HCT116 (cell line): ENCODE results near the gene TMEM165.

Source experiments
- CTCF ChIP-seq, 3 experiments: fragments of 200-600 bp in 1 of 3; sonication (generic) in 1 of 3; IDR thresholded peaks in 2 of 3; conservative IDR thresholded peaks in 1 of 3; 2 replicates each; pipeline ENCODE4 v1.5.1; 2012 to 2017; ENCODE audit warnings: low read depth in 2 of 3, low read length in 2 of 3, antibody characterized with exemption in 1 of 3, borderline replicate concordance in 1 of 3, control low read depth in 1 of 3, mild to moderate bottlenecking in 1 of 3, mixed read lengths in 1 of 3, mixed run types in 1 of 3, moderate library complexity in 1 of 3; ENCODE audit not compliant: insufficient read depth in 1 of 3
- ELF1 ChIP-seq: IDR thresholded peaks from 2 replicates; pipeline ENCODE4 v1.6.1; 2012; ENCODE audit warnings: low read depth, borderline replicate concordance
- EZH2phosphoT487 ChIP-seq: fragments of 200-600 bp; IDR thresholded peaks from 2 replicates; pipeline ENCODE4 v1.6.1; 2018; ENCODE audit warnings: antibody characterized with exemption, borderline replicate concordance
- FOSL1 ChIP-seq: IDR thresholded peaks from 2 replicates; pipeline ENCODE4 v1.6.1; 2012; ENCODE audit warnings: low read depth
- POLR2A ChIP-seq: IDR thresholded peaks from 2 replicates; pipeline ENCODE4 v1.7.0; 2011; ENCODE audit warnings: borderline replicate concordance; ENCODE audit not compliant: insufficient read depth, insufficient read length; ENCODE audit errors: extremely low read depth
- POLR2AphosphoS5 ChIP-seq: IDR thresholded peaks from 2 replicates; pipeline ENCODE4 v1.6.1; 2011; ENCODE audit warnings: mild to moderate bottlenecking, low read depth, low read length, moderate library complexity
- REST ChIP-seq: IDR thresholded peaks from 2 replicates; pipeline ENCODE4 v1.6.1; 2012; ENCODE audit warnings: low read depth
- ZBTB33 ChIP-seq: IDR thresholded peaks from 2 replicates; pipeline ENCODE4 v1.6.1; 2011; ENCODE audit warnings: mild to moderate bottlenecking, low read length, moderate library complexity; ENCODE audit not compliant: insufficient replicate concordance; ENCODE audit errors: extremely low read depth
- TF ChIP-seq, protein P1 (sequence below): IDR thresholded peaks from 2 replicates; pipeline ENCODE4 v1.6.1; 2012

DNA sequence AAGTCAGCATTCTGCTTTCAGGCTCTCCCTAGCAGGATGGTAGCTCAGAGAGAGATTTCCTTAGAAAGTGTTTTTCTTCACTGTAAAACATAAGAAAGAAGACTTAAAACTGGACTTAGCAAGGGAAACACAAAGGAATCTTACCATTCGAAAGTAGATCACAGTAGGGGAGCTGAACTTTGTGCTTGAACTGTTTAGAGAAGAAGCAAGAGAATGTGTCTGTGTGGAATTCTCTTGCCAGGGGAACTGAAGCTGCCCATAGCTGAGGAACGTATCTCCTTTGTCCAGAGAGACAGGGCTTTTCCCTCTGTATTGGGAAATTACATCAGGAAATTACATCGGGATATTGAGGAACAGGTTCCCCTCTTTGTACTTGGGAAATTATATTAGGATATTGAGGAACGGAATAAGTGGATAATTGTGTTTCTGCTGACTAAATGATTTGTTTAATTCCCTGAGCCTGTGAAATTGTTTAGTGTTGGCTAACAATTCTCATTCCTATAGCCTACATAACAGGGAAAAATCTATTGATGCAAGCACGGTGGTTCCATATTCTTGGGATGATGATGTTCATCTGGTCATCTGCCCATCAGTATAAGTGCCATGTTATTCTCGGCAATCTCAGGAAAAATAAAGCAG lies 28.6 kb upstream of the TMEM165 start:
- TF ChIP-seq FOSL1, result no peak
- no peak for TF ChIP-seq POLR2A
- no peak for TF ChIP-seq CTCF (IDR thresholded peaks at IDR 0.05 in 2 of 3, conservative IDR thresholded peaks at IDR 0.05 in 1 of 3; ENCODE audit: borderline replicate concordance in 1 of 3, insufficient read depth in 1 of 3, low read depth in 2 of 3, low read length in 2 of 3)
- TF ChIP-seq REST, result no peak
- TF ChIP-seq ELF1, result no peak
- TF ChIP-seq EZH2phosphoT487, result no peak
- TF ChIP-seq, protein P1, sequence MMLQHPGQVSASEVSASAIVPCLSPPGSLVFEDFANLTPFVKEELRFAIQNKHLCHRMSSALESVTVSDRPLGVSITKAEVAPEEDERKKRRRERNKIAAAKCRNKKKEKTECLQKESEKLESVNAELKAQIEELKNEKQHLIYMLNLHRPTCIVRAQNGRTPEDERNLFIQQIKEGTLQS, result no peak
- TF ChIP-seq POLR2AphosphoS5, result no peak
- TF ChIP-seq ZBTB33, result no peak
